Memory B cell (primary cell): ENCODE results near the gene SYCP2L.
"Not testable (repeated sequence)": the region's sequence is repeated elsewhere in the genome, so short reads cannot be mapped to it uniquely, and the experiment has no call there.

ENCODE experiments used
- ATAC-seq: fragments of 150-1000 bp; cut with Tn5 transposase; 2 replicates; pipeline ENCODE4 v1.10.0; 2021; ENCODE audit warnings: low read depth, mild to moderate bottlenecking, moderate library complexity
- DNase-seq, 2 donors: peaks; one replicate each; pipeline ENCODE4 v3.0.0; 2022; ENCODE audit warnings: low spot score in 2 of 2
- H3K27ac Mint-ChIP-seq: one replicate; pipeline ENCODE4 v1.8.0; 2022; ENCODE audit warnings: mild to moderate bottlenecking, moderate library complexity, mixed read lengths
- H3K27me3 Mint-ChIP-seq: one replicate; pipeline ENCODE4 v1.8.0; 2022; ENCODE audit warnings: mixed read lengths
- H3K36me3 Mint-ChIP-seq: one replicate; pipeline ENCODE4 v1.8.0; 2022; ENCODE audit warnings: mild to moderate bottlenecking, mixed read lengths
- H3K4me1 Mint-ChIP-seq: one replicate; pipeline ENCODE4 v1.8.0; 2022; ENCODE audit warnings: mixed read lengths
- H3K4me3 Mint-ChIP-seq: one replicate; pipeline ENCODE4 v1.8.0; 2022; ENCODE audit warnings: mild to moderate bottlenecking, moderate library complexity, mixed read lengths
- H3K9me3 Mint-ChIP-seq: one replicate; pipeline ENCODE4 v1.8.0; 2022; ENCODE audit warnings: mixed read lengths

Gene SYCP2L

GRCh38 chr6:10886365-10886690 lies 524 bp upstream of the SYCP2L start:
- peak overlapping the region; percentile 25 for H3K27ac Mint-ChIP-seq
- not testable (repeated sequence) for DNase-seq, ATAC-seq, H3K9me3 Mint-ChIP-seq, H3K36me3 Mint-ChIP-seq
- peaks cover 14% of the 10 kb centered on the region for H3K27me3 Mint-ChIP-seq
- H3K4me1 Mint-ChIP-seq, result peaks cover 18% of the 10 kb centered on the region
- H3K4me3 Mint-ChIP-seq, result peak overlapping the region; percentile 83

GRCh38 chr6:10890151-10890550 lies 3.3 kb downstream of the SYCP2L start:
- Mint-ChIP-seq H3K36me3 (no peaks in the 10 kb centered on the region), H3K27me3 (peaks cover 7% of the 10 kb centered on the region), H3K4me1 (peaks cover 18% of the 10 kb centered on the region), H3K27ac (no peak overlapping the region), H3K4me3 (peak overlapping the region; percentile 52), H3K9me3 (no peaks in the 10 kb centered on the region)
- DNase-seq (no peak), ATAC-seq (no peak)

- no peaks in the 10 kb centered on the region for H3K36me3 Mint-ChIP-seq
- no peak overlapping the region for H3K27ac Mint-ChIP-seq
These were observed 5.1 kb downstream of the SYCP2L start for GRCh38 chr6:10891960-10892359.

GRCh38 chr6:10894958-10895357 lies 8.1 kb downstream of the SYCP2L start:
- ATAC-seq, result no peak
- Mint-ChIP-seq H3K4me3 (no peak overlapping the region), H3K27me3 (peaks cover 2% of the 10 kb centered on the region), H3K4me1 (peaks cover 3% of the 10 kb centered on the region), H3K27ac (no peak overlapping the region), H3K9me3 (no peaks in the 10 kb centered on the region), H3K36me3 (no peaks in the 10 kb centered on the region)
- no peak for DNase-seq

More at GRCh38 chr6:10891960-10892359, 5.1 kb downstream of the SYCP2L start:
- H3K27me3 Mint-ChIP-seq, result peaks cover 5% of the 10 kb centered on the region
- DNase-seq (no peak), ATAC-seq (no peak)
- H3K4me1 Mint-ChIP-seq, result peaks cover 16% of the 10 kb centered on the region
- H3K4me3 Mint-ChIP-seq, result no peak overlapping the region
- H3K9me3 Mint-ChIP-seq, result no peaks in the 10 kb centered on the region

GRCh38 chr6:10896691-10897090 lies 9.8 kb downstream of the SYCP2L start:
- H3K27ac Mint-ChIP-seq, result no peak overlapping the region
- no peak for ATAC-seq

GRCh38 chr6:10901770-10902169 lies 14.9 kb downstream of the SYCP2L start:
- Mint-ChIP-seq H3K36me3 (no peaks in the 10 kb centered on the region), H3K9me3 (peaks cover 5% of the 10 kb centered on the region), H3K27ac (peak overlapping the region; percentile 96), H3K4me3 (peak overlapping the region; percentile 86), H3K4me1 (peaks cover 9% of the 10 kb centered on the region), H3K27me3 (no peaks in the 10 kb centered on the region)
- peak; percentile 98 for ATAC-seq
- peak; percentile 35 to 60 for DNase-seq

More at GRCh38 chr6:10896691-10897090, 9.8 kb downstream of the SYCP2L start:
- H3K36me3 Mint-ChIP-seq, result no peaks in the 10 kb centered on the region
- no peak for DNase-seq
- peaks cover 2% of the 10 kb centered on the region for H3K9me3 Mint-ChIP-seq
- peaks cover 2% of the 10 kb centered on the region for H3K27me3 Mint-ChIP-seq
- H3K4me1 Mint-ChIP-seq, result no peaks in the 10 kb centered on the region
- no peak overlapping the region for H3K4me3 Mint-ChIP-seq

GRCh38 chr6:10904015-10904414 lies 17.2 kb downstream of the SYCP2L start:
- Mint-ChIP-seq H3K4me3 (no peak overlapping the region), H3K9me3 (peaks cover 5% of the 10 kb centered on the region), H3K27me3 (no peaks in the 10 kb centered on the region), H3K4me1 (peaks cover 9% of the 10 kb centered on the region), H3K27ac (no peak overlapping the region), H3K36me3 (no peaks in the 10 kb centered on the region)
- no peak for ATAC-seq
- DNase-seq, result no peak

- Mint-ChIP-seq H3K27ac (no peak overlapping the region), H3K9me3 (peaks cover 3% of the 10 kb centered on the region), H3K4me3 (no peak overlapping the region), H3K27me3 (peaks cover 5% of the 10 kb centered on the region), H3K36me3 (peaks cover 1% of the 10 kb centered on the region), H3K4me1 (no peaks in the 10 kb centered on the region)
- DNase-seq (no peak), ATAC-seq (no peak)
These were observed 21.4 kb downstream of the SYCP2L start for GRCh38 chr6:10908228-10908627.

GRCh38 chr6:10919520-10919919 lies 32.7 kb downstream of the SYCP2L start:
- not testable (repeated sequence) for H3K4me1 Mint-ChIP-seq, H3K4me3 Mint-ChIP-seq, H3K9me3 Mint-ChIP-seq, H3K27ac Mint-ChIP-seq, DNase-seq, ATAC-seq
- Mint-ChIP-seq H3K27me3 (peaks cover 12% of the 10 kb centered on the region), H3K36me3 (peaks cover 12% of the 10 kb centered on the region)

- Mint-ChIP-seq H3K36me3 (no peaks in the 10 kb centered on the region), H3K4me3 (no peak overlapping the region), H3K27me3 (peaks cover 10% of the 10 kb centered on the region), H3K4me1 (no peaks in the 10 kb centered on the region), H3K9me3 (no peaks in the 10 kb centered on the region), H3K27ac (no peak overlapping the region)
- ATAC-seq (no peak), DNase-seq (no peak)
These were observed 46.3 kb downstream of the SYCP2L start for GRCh38 chr6:10933126-10933525.

GRCh38 chr6:10939840-10940239 lies 53.0 kb downstream of the SYCP2L start:
- ATAC-seq, result no peak
- peaks cover 3% of the 10 kb centered on the region for H3K27me3 Mint-ChIP-seq
- no peak overlapping the region for H3K27ac Mint-ChIP-seq
- H3K36me3 Mint-ChIP-seq, result no peaks in the 10 kb centered on the region
- no peaks in the 10 kb centered on the region for H3K4me1 Mint-ChIP-seq
- H3K9me3 Mint-ChIP-seq, result peaks cover 3% of the 10 kb centered on the region
- DNase-seq, result no peak
- H3K4me3 Mint-ChIP-seq, result no peak overlapping the region

GRCh38 chr6:10945845-10946244 lies 59.0 kb downstream of the SYCP2L start:
- DNase-seq (no peak), ATAC-seq (no peak)
- Mint-ChIP-seq H3K36me3 (peaks cover 1% of the 10 kb centered on the region), H3K9me3 (no peaks in the 10 kb centered on the region), H3K27ac (no peak overlapping the region), H3K27me3 (peaks cover 3% of the 10 kb centered on the region), H3K4me1 (no peaks in the 10 kb centered on the region), H3K4me3 (no peak overlapping the region)

- DNase-seq (no peak), ATAC-seq (no peak)
- Mint-ChIP-seq H3K27me3 (peaks cover 5% of the 10 kb centered on the region), H3K4me1 (no peaks in the 10 kb centered on the region), H3K27ac (no peak overlapping the region), H3K36me3 (peaks cover 1% of the 10 kb centered on the region), H3K4me3 (no peak overlapping the region), H3K9me3 (no peaks in the 10 kb centered on the region)
These were observed 61.1 kb downstream of the SYCP2L start for GRCh38 chr6:10947966-10948365.

- no peaks in the 10 kb centered on the region for H3K9me3 Mint-ChIP-seq
- DNase-seq, result no peak
- peaks cover 2% of the 10 kb centered on the region for H3K4me1 Mint-ChIP-seq
- peaks cover 1% of the 10 kb centered on the region for H3K36me3 Mint-ChIP-seq
- peaks cover 7% of the 10 kb centered on the region for H3K27me3 Mint-ChIP-seq
- H3K27ac Mint-ChIP-seq, result no peak overlapping the region
- ATAC-seq, result no peak
- no peak overlapping the region for H3K4me3 Mint-ChIP-seq
These were observed 63.0 kb downstream of the SYCP2L start for GRCh38 chr6:10949579-10950490.
